Measurements from ENCODE around the gene HLA-DQA1.
"Not testable (repeated sequence)": the region's sequence is repeated elsewhere in the genome, so short reads cannot be mapped to it uniquely, and the experiment has no call there.

GRCh38 chr6:32674123-32674522 lies 36.9 kb downstream of the HLA-DQA1 start:
- not testable (repeated sequence) for TF ChIP-seq EZH2phosphoT487 (IDR thresholded peaks at IDR 0.05; ENCODE audit: unreplicated experiment); STAT1 (IDR thresholded peaks at IDR 0.05; ENCODE audit: unreplicated experiment); CTCF (conservative IDR thresholded peaks at IDR 0.05; ENCODE audit: low read depth in 2 of 2); POLR2AphosphoS5 (IDR thresholded peaks at IDR 0.05; ENCODE audit: low read depth); REST (IDR thresholded peaks at IDR 0.05; ENCODE audit: unreplicated experiment); EZH2 (IDR thresholded peaks at IDR 0.05; ENCODE audit: low read depth, unreplicated experiment); CREB1 (CRISPR knock-in tag; IDR thresholded peaks at IDR 0.05; ENCODE audit: low read depth); JUNB (IDR thresholded peaks at IDR 0.05; ENCODE audit: unreplicated experiment); ZNF462 (CRISPR knock-in tag; IDR thresholded peaks at IDR 0.05); ETS1 (IDR thresholded peaks at IDR 0.05); NANOG (IDR thresholded peaks at IDR 0.05; ENCODE audit: borderline replicate concordance)

All from GM23338 (cell line).